ENCODE data around the gene PTTG2. TPM values are rescaled to one million over a fixed set of nuclear protein-coding genes. Genes with fewer than 3 reads are reported as not detected.

The PTTG2 gene
- total RNA-seq, 1 experiment from 2014 or later: not detected

- DNase-seq (ENCODE audit: low spot score): no peak
Observed at GRCh38 chr4:37981844-37982720, 21.9 kb downstream of the PTTG2 start.

DNA sequence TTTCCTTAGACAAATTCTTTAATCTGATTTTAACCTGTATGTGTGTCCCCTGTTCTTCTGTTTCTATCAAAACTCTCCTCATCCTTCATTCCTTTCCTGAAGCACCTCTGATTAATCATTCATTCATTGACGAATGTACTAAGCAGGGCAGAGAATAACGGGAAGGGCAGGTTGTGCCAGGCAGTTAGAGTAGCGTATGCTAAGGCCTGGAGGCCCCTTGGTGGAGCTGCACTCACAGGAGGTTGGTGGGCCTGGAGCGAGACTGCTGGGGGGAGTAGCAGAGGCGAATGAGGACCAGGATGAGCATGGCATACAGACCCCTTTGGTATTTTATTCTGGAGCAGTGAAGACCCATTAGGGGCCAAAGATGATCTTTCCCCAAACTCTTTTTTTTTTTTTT is 22.5 kb downstream of the PTTG2 start:
- in situ Hi-C loops (cut with HindIII; ENCODE audit: low sequenced_read_pairs): no loop called here
- DNase-seq (ENCODE audit: low spot score): no peak

More at GRCh38 chr4:37981844-37982720, 21.9 kb downstream of the PTTG2 start:
- in situ Hi-C loops (cut with HindIII; ENCODE audit: low sequenced_read_pairs): no loop called here

DNA sequence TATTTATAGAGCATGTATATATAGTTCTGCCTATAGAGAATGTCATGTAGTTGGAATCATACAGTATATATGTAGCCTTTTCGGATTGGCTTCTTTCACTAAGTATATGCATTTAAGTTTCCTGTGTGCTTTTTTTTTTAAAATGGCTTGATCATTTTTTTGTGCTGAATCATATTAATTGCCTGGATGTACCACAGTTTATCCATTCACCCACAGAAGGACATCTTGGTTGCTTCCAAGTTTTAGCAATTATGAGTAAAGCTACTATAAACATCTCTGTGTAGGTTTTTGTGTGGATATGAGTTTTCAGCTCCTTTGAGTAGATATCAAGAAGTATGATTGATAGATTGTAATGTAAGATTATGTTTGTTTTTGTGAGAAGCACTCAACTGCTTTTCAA is 23.8 kb downstream of the PTTG2 start:
- in situ Hi-C loops (cut with HindIII; ENCODE audit: low sequenced_read_pairs): no loop called here
- DNase-seq (ENCODE audit: low spot score): no peak

DNA sequence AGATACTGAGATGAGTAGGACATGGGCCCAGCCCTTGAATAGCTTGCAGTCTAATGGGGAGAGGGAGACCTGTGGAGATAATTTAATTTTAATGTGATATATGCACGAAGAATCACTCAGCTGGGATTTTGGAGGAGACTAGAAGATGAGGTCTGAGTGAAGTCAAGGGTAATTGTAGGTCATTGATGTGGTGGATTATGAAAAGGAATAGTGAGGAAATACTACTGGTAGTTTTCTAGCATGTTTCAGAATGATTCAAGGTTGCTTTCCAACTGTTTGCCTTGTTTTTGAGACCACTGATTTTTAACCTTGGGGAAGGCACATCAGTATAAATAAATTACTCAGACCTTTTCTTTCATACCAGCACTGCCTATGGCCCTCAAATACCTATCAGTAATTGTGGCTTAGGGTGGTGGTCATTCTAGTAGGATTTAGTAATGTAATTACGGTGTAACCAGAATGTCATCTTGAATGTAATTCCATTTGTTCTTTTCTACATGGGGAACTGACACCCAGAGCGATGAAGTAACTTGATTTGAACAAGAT is 25.6 kb downstream of the PTTG2 start:
- in situ Hi-C loops (cut with HindIII; ENCODE audit: low sequenced_read_pairs): no loop called here
- DNase-seq (ENCODE audit: low spot score): no peak

GRCh38 chr4:37988670-37989069 is 28.5 kb downstream of the PTTG2 start:
- DNase-seq (ENCODE audit: low spot score): no peak
- in situ Hi-C loops (cut with HindIII; ENCODE audit: low sequenced_read_pairs): no loop called here

- in situ Hi-C loops (cut with HindIII; ENCODE audit: low sequenced_read_pairs): no loop called here
- no peak for DNase-seq (ENCODE audit: low spot score)
Observed at GRCh38 chr4:37989398-37990260, 29.4 kb downstream of the PTTG2 start.

DNA sequence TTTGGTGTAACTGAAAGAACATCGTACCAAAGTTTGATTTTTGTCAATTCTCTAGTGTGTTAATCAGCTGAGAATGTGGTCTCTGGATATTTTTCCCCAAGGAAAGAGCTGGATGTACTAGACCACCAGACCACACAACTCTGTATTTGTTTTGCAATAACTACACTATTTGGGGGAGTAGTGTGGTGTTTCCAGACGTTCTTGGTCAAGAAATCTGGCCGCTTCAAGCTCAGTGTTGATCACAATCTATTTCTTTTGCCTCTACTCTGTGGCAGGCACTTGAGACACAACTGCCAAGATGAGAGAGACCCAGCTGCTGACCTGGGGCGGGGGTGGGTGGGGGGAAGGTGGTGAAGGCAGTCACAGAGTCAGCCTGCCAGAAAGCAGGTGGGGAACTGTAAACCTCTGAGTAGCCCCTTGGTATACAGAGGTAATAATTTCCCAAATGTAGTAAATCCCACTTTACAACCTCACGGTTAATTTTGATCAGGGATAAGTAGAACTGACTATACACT is 30.6 kb downstream of the PTTG2 start:
- no peak for DNase-seq (ENCODE audit: low spot score)
- in situ Hi-C loops (cut with HindIII; ENCODE audit: low sequenced_read_pairs): no loop called here

- in situ Hi-C loops (cut with HindIII; ENCODE audit: low sequenced_read_pairs): no loop called here
Observed at GRCh38 chr4:37991623-37992410, 31.6 kb downstream of the PTTG2 start.

GRCh38 chr4:37993806-37994205 is 33.6 kb downstream of the PTTG2 start:
- in situ Hi-C loops (cut with HindIII; ENCODE audit: low sequenced_read_pairs): no loop called here
- no peak for DNase-seq (ENCODE audit: low spot score)

More at GRCh38 chr4:37991623-37992410, 31.6 kb downstream of the PTTG2 start:
- no peak for DNase-seq (ENCODE audit: low spot score)

- in situ Hi-C loops (cut with HindIII; ENCODE audit: low sequenced_read_pairs): no loop called here
- no peak for DNase-seq (ENCODE audit: low spot score)
Observed at GRCh38 chr4:37994569-37994968, 34.4 kb downstream of the PTTG2 start.

- in situ Hi-C loops (cut with HindIII; ENCODE audit: low sequenced_read_pairs): no loop called here
Observed at GRCh38 chr4:37995299-37995821, 35.2 kb downstream of the PTTG2 start.

DNA sequence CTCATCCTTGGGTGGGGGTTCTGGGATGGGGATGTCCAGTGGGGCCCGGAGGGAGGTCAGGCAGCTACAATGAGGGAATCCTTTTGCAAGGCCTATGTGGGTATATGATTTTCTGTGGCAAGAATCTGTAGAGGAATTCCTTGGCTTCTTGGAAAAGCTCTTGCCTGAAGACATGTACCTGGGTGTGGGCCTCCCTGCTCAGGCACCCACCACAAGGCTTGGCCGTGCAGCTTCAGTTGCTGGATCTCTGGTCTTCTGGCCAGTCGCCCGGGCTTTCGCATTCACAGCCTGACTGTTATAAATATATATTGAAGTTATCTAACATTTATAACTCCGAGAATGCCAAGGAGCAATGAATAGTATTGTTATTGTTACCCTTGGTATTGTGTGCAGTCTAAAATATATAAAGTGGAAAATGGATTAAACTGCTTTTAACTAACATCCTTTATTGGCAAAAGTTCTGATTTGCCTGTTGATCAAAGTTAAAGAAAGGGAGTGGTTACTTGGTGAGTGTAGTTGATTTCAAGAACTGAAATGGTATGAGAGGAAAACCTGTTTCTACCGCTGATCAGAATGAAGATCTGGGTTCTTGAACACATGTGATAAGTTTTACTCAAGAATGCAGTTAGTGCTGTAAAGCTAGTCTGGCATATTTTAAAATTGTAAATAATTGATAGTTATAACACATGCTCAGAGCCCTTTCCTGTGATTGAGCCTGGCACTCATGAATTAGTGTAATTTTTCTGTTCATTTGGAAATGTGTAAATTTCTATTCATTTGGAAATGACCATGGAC is 36.0 kb downstream of the PTTG2 start:
- in situ Hi-C loops (cut with HindIII; ENCODE audit: low sequenced_read_pairs): no loop called here
- DNase-seq (ENCODE audit: low spot score): no peak

More at GRCh38 chr4:37995299-37995821, 35.2 kb downstream of the PTTG2 start:
- no peak for DNase-seq (ENCODE audit: low spot score)

DNA sequence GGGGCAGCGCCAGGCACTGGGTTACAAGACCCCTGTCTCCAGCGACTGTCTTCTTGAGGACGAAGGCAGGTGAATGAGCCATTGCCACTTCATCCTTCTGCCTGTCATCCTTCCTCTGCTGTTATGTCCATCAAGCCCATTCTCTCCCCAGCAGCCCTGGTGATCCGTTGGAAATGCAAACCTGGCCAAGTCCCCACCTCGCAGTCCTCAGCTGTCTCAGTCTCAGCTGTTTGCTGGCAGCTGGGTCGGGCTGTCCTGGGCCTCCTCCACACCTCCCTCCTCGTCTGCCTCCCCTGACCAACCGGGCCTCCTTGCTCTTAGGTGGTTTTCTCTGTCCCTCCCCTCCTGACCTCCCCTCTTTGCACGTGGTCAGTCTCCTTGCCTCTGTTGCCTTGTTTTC is 38.0 kb downstream of the PTTG2 start:
- in situ Hi-C loops (cut with HindIII; ENCODE audit: low sequenced_read_pairs): no loop called here
- DNase-seq (ENCODE audit: low spot score): no peak

DNA sequence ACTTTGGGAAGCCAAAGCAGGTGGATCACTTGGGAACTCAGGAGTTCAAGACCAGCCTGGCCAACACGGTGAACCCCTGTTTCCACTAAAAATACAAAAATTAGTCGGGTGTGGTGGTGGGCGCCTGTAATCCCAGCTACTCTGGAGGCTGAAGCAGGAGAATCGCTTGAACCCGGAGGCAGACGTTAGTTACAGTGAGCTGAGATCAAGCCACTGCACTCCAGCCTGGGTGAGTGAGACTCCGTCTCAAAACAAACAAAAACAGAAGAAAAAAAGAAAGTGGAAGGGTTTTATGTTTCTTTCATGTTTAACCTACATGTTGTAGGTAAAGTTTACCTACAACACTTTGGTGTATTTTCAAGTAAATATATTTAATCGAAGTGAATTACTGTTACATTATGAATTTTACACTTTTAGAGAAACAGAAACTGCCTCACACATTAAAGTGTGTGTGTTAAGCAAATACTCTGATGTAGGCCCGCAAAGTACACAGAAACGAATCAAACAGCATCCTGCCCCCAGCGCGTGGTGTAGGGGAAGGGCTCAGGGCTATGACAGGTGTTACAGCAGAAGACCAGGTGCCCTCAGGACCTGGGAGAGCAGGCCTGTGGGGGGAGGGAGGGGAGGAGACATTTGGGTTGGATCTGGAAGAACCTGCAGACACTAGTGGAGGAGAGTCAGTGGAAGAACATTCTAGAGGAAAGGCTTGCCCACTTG is 39.0 kb downstream of the PTTG2 start:
- in situ Hi-C loops (cut with HindIII; ENCODE audit: low sequenced_read_pairs): no loop called here
- no peak for DNase-seq (ENCODE audit: low spot score)

DNA sequence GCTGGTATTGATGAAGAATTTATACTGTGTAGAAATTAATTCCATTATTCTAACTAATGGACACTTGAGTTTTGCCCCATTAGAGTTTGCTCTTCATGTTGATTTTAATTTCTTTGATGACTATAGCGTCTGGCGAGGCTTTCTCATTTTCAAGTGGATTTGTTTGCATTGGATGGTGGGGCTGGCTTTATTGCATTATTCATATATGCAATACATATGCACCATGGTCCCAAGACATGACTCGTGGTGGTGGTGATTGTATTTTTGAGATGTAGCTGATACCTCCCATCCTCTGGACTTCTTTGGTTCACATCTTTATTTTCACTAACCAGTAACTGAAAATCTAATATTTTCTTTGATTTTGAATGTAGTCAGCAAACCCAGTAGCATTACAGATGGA is 39.8 kb downstream of the PTTG2 start:
- in situ Hi-C loops (cut with HindIII; ENCODE audit: low sequenced_read_pairs): no loop called here
- no peak for DNase-seq (ENCODE audit: low spot score)

- no peak for DNase-seq (ENCODE audit: low spot score)
- in situ Hi-C loops (cut with HindIII; ENCODE audit: low sequenced_read_pairs): no loop called here
Observed at GRCh38 chr4:38001927-38002326, 41.7 kb downstream of the PTTG2 start.

- in situ Hi-C loops (cut with HindIII; ENCODE audit: low sequenced_read_pairs): no loop called here
- no peak for DNase-seq (ENCODE audit: low spot score)
Observed at GRCh38 chr4:38002451-38003071, 42.4 kb downstream of the PTTG2 start.

Measured in G401 (cell line).